Subcutaneous adipose tissue (tissue), 4 donors: Measurements from ENCODE around the gene IGF2. TPM values are rescaled to one million over a fixed set of nuclear protein-coding genes. Genes with fewer than 3 reads are reported as not detected.

Experiments used
- total RNA-seq, 4 donors: library from RNA; depleted of rRNA; stranded (reverse); fragments of >200 nt; gene quantifications; one replicate each; pipeline ENCODE4 v1.1.0, GENCODE V29; 2016
- TF ChIP-seq, protein P1 (sequence below): fragments of 450-650 bp; IDR thresholded peaks from one replicate; pipeline ENCODE4 v1.5.1; 2016; ENCODE audit warnings: low read depth, mild to moderate bottlenecking, control low read depth, antibody characterized with exemption, moderate library complexity

The IGF2 gene
- total RNA-seq, 4 donors from 2014 or later: 21.6 to 32.8 (median 26.6) TPM

DNA sequence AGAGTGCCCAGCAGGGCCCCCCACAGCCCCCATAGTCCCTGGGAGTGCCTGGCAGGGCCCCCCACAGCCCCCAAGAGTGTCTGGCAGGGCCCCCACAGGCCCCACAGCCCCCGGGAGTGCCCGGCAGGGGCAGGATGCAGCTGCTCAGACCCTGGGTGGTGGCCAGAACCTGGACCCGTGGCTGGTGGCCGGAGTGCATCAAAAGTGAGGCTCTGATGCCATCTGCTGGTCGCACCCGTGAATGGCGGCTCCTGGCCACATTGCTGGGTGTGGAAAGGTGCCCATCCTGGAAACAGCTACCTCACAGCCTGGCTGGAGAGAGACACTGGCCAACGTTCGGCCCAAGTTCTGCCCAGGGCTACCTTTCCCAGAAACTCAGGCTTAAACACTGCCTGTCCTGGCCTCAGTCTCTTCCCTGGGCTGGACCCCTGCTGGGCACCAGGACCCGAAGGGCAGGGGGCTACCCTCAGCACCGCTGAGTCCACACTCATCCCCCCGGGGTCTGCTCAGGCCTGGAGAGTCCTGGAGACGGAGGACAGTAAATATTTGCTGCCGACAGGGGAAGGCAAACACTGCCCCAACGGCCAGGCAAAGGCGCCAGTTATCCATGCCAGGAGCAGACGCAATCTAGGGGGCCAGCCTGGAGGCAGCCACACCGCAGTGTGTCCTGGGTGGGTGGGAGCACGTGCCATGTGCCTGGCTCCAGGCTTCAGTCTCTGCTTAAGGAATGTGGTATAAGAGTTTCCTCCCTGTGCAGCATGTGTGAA, 17.4 kb upstream of the IGF2 start:
- TF ChIP-seq, protein P1, sequence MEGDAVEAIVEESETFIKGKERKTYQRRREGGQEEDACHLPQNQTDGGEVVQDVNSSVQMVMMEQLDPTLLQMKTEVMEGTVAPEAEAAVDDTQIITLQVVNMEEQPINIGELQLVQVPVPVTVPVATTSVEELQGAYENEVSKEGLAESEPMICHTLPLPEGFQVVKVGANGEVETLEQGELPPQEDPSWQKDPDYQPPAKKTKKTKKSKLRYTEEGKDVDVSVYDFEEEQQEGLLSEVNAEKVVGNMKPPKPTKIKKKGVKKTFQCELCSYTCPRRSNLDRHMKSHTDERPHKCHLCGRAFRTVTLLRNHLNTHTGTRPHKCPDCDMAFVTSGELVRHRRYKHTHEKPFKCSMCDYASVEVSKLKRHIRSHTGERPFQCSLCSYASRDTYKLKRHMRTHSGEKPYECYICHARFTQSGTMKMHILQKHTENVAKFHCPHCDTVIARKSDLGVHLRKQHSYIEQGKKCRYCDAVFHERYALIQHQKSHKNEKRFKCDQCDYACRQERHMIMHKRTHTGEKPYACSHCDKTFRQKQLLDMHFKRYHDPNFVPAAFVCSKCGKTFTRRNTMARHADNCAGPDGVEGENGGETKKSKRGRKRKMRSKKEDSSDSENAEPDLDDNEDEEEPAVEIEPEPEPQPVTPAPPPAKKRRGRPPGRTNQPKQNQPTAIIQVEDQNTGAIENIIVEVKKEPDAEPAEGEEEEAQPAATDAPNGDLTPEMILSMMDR: no peak

DNA sequence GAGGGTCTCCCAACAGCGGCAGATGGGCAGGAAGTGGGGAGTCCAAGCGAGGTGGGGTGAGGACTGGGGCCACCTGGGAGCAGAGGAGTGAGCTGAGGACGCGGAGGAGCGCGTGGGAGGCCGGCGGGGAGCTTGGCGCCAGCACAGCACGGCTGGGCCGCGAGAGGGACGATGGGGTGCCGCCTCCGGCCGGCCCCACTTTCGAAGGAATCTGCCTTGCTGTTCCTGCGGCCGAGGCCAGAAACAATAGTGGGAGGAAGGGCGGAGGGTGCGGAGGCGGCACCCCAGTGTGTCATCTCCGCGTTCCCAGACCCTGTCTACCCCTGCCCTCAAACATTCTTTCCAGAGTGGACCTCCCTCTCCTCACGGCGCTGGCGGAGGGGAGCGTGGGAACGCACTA, 16.3 kb upstream of the IGF2 start:
- TF ChIP-seq, protein P1: no peak

DNA sequence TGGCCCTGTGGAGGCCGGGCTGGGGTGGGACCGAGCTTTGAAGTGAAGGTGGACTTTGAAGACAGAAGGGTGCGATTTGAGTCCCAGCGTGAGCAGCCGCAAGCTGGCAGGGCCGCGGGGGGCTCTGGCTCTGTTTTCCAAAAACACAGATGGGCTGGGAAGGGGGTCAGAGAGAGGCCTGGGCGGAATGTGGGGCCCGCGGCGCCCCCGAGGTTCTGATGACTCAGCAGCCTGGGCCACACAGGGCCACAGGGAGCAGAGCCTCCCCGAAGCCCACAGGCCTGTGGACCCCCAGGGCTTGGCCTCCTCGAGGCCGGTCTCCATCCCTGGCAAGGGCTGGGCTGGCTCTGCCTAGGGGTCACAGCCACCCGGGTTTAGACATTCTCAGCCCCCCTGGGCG, 15.7 kb upstream of the IGF2 start:
- TF ChIP-seq, protein P1: no peak

DNA sequence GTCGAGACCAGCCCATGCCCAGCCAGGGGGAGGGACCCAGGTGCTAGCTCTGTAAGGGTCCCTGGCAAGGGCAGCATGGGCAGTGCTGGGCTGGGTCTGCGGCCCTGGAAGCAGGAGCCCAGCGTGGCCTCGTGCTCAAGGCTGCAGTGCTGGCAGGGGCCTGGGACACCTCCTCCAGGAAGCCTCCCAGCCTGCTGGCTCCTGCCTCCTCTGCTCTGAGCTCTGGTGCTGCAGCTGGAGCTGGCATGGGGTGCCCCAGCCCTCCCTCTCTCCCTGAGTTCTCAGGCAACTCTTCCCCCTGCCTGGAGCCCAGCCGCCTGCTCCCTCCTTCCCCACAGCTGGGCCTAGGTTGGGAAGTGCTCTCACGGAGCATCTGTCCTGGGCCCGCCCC, 15.0 kb upstream of the IGF2 start:
- TF ChIP-seq, protein P1: no peak

DNA sequence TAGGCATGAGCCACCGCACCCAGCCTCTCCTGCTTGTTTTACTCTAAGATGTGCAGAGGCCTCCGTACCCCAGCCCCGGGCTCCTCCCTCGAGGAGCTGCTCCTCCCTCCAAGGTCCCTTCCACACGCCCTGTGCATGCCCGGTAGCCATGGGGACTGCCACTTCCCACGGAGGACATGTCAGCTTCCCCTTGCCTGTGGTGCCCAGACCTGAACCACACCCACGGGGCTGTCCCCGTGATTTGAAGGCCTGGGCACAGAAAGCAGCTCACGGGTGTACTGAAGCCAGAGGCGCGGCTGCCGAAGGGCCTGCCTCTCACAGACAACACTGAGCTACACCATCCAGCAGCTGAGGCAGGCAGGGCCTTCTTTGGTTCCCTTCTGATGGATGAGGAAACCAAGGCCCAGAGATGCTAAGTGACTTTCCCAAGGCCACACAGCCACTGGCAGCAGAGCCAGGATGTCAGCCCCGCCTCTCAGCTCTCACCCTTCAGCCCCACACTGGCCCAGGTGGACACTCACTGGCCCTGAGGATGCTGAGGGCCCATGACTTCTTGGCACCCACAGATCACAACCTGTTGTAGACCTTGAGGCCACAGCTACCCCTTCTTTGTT, 14.5 kb upstream of the IGF2 start:
- TF ChIP-seq, protein P1: no peak

DNA sequence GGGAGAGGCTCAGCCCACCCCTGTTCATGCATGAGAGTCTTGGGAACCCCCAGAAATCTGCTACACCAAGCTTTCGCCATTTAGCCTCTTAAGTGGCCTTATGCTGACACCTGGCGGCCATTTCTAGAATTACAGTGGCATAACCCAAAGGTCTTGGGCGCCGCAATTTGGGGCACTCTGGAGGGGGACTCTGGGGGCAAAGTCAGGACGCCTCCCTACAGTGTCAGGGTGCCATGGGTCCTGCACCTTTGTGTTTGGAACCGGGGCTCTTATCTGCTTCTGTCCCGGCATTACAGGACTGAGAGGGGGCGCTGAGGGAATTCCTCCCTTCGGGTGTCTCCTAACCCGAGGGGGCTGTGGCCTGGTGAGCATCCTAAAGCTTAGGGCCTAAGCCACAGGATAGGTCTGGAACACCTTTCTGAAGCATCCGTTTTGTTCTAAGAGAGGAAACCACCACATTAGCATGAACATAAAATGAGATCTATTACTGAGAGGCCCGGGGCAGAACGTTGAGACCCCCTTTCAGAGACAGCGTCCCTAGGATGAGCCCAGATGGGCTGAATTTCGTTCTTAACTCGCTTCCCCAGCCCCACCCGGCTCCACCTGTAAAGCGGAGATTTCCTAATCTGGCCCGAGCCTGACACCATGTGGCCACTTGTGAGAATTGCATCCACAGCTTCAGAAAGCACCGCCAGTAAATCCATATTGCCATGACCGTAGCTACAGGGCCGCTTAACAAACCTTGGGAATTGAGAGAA, 12.5 kb upstream of the IGF2 start:
- TF ChIP-seq, protein P1: no peak
